MM.1S (cell line): ENCODE data around the gene URB1.

Source experiments
- DNase-seq: peaks from one replicate; pipeline ENCODE4 v3.0.0-alpha.2; 2015
- H2AFZ ChIP-seq: fragments of 300-600 bp; sonication (generic); 2 replicates; pipeline ENCODE4 v1.6.0; 2016; ENCODE audit warnings: antibody characterized with exemption, low read length
- H3F3A ChIP-seq: fragments of 300-600 bp; sonication (generic); 2 replicates; pipeline ENCODE4 v1.6.1; 2016; ENCODE audit warnings: mild to moderate bottlenecking, antibody characterized with exemption, low read length, moderate library complexity, mixed read lengths; ENCODE audit not compliant: insufficient read depth
- H3K27ac ChIP-seq: fragments of 300-600 bp; sonication (generic); 2 replicates; pipeline ENCODE4 v1.5.1; 2016; ENCODE audit warnings: mild to moderate bottlenecking, low read length
- H3K27me3 ChIP-seq: fragments of 300-600 bp; sonication (generic); replicated peaks from 2 replicates; pipeline ENCODE4 v1.6.0; 2016; ENCODE audit warnings: low read length; ENCODE audit not compliant: insufficient read depth
- H3K36me3 ChIP-seq: fragments of 300-600 bp; sonication (generic); replicated peaks from 2 replicates; pipeline ENCODE4 v1.6.1; 2016; ENCODE audit warnings: mild to moderate bottlenecking, low read length, mixed read lengths; ENCODE audit not compliant: insufficient read depth
- H3K4me1 ChIP-seq: fragments of 300-600 bp; sonication (generic); 2 replicates; pipeline ENCODE4 v1.6.1; 2016; ENCODE audit warnings: low read length, mixed read lengths
- H3K4me2 ChIP-seq: fragments of 300-600 bp; sonication (generic); 2 replicates; pipeline ENCODE4 v1.6.0; 2016; ENCODE audit warnings: low read depth, low read length
- H3K4me3 ChIP-seq: fragments of 300-600 bp; sonication (generic); 2 replicates; pipeline ENCODE4 v1.5.1; 2016; ENCODE audit warnings: low read length, mixed read lengths
- H3K79me2 ChIP-seq: fragments of 300-600 bp; sonication (generic); 2 replicates; pipeline ENCODE4 v1.6.1; 2016; ENCODE audit warnings: mixed run types, low read length, mixed read lengths
- H3K9ac ChIP-seq: fragments of 300-600 bp; sonication (generic); 2 replicates; pipeline ENCODE4 v1.6.1; 2016; ENCODE audit warnings: low read length, mixed read lengths
- H3K9me2 ChIP-seq: fragments of 300-600 bp; sonication (generic); replicated peaks from 2 replicates; pipeline ENCODE4 v1.6.1; 2016; ENCODE audit warnings: mild to moderate bottlenecking, low read length, mixed read lengths; ENCODE audit not compliant: insufficient read depth
- H3K9me3 ChIP-seq: fragments of 300-600 bp; sonication (generic); replicated peaks from 2 replicates; pipeline ENCODE4 v1.6.1; 2016; ENCODE audit warnings: mild to moderate bottlenecking, low read length, mixed read lengths; ENCODE audit not compliant: insufficient read depth
- H4K20me1 ChIP-seq: fragments of 300-600 bp; sonication (generic); 2 replicates; pipeline ENCODE4 v1.6.1; 2016; ENCODE audit warnings: mild to moderate bottlenecking, low read length, moderate library complexity, mixed read lengths; ENCODE audit not compliant: insufficient read depth
- EZH2 ChIP-seq: fragments of 300-600 bp; sonication (generic); optimal IDR thresholded peaks from 2 replicates; pipeline ENCODE3; 2017; ENCODE audit warnings: low read depth, mild to moderate bottlenecking, antibody characterized with exemption, low read length, mixed read lengths
- EZH2phosphoT487 ChIP-seq: fragments of 300-600 bp; sonication (generic); IDR thresholded peaks from 2 replicates; pipeline ENCODE4 v1.6.1; 2018; ENCODE audit warnings: antibody characterized with exemption, low read length
- TF ChIP-seq, protein P1 (sequence below): fragments of 300-600 bp; sonication (generic); IDR thresholded peaks from 2 replicates; pipeline ENCODE4 v1.5.1; 2016; ENCODE audit warnings: antibody characterized with exemption, low read length, mixed read lengths

The URB1 gene

DNA sequence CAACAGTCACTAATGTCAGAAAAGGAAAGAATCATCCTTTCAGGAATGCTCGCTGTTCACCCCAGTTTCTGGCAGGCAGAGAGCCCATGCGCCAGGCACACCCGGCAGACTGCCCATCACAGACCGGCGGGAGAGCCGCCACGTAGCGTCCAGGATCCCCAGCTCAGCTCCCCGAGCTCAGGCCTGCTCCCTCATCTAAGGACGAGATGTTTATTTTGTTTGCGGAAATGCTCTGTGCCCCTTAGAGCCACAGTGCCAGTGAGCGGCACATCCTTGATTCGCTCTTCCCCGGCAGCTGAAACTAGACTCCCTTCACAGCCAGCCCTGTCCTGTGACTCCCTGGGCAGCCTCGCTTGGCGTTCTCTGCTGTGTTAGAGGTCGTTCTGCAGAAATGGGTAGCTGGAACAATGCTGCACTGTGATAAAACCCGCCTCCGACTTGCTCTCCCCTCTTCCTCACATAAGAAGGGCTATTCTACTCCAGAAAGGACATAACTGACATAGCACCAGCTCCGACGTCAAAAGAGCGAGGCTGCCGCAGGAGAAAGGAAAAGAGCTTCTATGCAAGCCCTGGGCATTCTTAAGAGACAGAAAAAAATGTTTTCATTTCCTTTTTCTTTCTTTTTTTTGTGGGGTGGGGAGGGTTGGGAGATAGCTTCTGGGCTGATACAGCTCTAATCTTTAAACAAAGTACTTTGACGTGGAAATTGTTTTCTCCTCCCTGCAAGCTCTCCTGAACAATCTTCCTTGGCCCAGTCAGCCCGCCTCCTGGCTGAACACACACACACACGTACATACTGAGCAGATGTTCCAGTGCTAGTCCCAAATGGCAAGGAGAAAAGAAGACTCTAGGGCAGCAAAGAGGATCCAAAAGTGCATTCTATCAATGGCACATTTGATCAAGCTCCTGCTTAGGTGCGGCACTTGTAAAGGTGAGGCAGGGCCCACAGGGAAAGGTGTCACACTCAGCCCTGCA lies 56.9 kb downstream of the URB1 start:
- H3K27ac ChIP-seq, result no peak overlapping the region
- DNase-seq, result no peak
- no peak overlapping the region for H3K4me2 ChIP-seq
- no peak overlapping the region for H3K9ac ChIP-seq
- no peaks in the 10 kb centered on the region for H3K79me2 ChIP-seq
- no peaks in the 10 kb centered on the region for H3K9me2 ChIP-seq
- H3F3A ChIP-seq, result no peaks in the 10 kb centered on the region
- no peaks in the 10 kb centered on the region for H4K20me1 ChIP-seq
- no peaks in the 10 kb centered on the region for H3K27me3 ChIP-seq
- no peak overlapping the region for H3K4me3 ChIP-seq
- no peaks in the 10 kb centered on the region for H3K4me1 ChIP-seq
- H2AFZ ChIP-seq, result no peak overlapping the region
- peaks cover 11% of the 10 kb centered on the region for H3K36me3 ChIP-seq
- no peaks in the 10 kb centered on the region for H3K9me3 ChIP-seq
- TF ChIP-seq, protein P1, sequence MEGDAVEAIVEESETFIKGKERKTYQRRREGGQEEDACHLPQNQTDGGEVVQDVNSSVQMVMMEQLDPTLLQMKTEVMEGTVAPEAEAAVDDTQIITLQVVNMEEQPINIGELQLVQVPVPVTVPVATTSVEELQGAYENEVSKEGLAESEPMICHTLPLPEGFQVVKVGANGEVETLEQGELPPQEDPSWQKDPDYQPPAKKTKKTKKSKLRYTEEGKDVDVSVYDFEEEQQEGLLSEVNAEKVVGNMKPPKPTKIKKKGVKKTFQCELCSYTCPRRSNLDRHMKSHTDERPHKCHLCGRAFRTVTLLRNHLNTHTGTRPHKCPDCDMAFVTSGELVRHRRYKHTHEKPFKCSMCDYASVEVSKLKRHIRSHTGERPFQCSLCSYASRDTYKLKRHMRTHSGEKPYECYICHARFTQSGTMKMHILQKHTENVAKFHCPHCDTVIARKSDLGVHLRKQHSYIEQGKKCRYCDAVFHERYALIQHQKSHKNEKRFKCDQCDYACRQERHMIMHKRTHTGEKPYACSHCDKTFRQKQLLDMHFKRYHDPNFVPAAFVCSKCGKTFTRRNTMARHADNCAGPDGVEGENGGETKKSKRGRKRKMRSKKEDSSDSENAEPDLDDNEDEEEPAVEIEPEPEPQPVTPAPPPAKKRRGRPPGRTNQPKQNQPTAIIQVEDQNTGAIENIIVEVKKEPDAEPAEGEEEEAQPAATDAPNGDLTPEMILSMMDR, result no peak
- TF ChIP-seq EZH2phosphoT487 (no peak), EZH2 (no peak)

DNA sequence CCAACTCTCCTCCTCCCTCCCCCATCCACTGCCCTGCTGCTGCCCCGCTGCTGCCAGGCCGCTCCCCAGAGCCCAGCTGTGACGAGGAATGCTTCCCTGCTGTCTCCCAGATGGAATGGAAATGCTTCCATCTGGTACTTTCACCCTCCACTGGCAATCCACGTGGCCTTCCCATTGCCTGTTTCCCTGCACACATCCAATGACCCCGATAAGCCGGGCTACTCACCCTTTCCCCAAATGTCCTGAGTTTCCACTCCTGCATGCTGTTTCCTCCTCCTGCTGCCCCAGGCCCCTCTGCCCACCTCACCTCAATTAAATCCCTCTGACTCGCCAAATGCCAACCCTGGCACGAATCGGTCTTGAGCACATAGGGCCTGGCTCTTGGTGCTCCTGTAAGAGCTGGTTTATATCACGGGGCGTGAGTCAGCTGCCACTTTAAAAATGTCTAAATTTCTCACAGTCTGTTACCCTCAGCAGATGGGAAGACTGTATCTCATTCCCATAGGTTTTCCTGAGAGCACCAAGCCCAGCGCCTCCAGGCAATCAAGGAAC lies 57.8 kb downstream of the URB1 start:
- Histone ChIP-seq H3K4me3 (no peak overlapping the region), H4K20me1 (no peaks in the 10 kb centered on the region), H3K9ac (no peak overlapping the region), H3K9me3 (no peaks in the 10 kb centered on the region), H3K4me2 (no peak overlapping the region), H3K4me1 (no peaks in the 10 kb centered on the region), H3F3A (no peaks in the 10 kb centered on the region), H2AFZ (no peak overlapping the region), H3K27ac (no peak overlapping the region), H3K27me3 (no peaks in the 10 kb centered on the region), H3K79me2 (no peaks in the 10 kb centered on the region), H3K36me3 (peaks cover 12% of the 10 kb centered on the region), H3K9me2 (no peaks in the 10 kb centered on the region)
- no peak for DNase-seq
- TF ChIP-seq, protein P1, result no peak
- TF ChIP-seq EZH2phosphoT487 (no peak), EZH2 (no peak)

DNA sequence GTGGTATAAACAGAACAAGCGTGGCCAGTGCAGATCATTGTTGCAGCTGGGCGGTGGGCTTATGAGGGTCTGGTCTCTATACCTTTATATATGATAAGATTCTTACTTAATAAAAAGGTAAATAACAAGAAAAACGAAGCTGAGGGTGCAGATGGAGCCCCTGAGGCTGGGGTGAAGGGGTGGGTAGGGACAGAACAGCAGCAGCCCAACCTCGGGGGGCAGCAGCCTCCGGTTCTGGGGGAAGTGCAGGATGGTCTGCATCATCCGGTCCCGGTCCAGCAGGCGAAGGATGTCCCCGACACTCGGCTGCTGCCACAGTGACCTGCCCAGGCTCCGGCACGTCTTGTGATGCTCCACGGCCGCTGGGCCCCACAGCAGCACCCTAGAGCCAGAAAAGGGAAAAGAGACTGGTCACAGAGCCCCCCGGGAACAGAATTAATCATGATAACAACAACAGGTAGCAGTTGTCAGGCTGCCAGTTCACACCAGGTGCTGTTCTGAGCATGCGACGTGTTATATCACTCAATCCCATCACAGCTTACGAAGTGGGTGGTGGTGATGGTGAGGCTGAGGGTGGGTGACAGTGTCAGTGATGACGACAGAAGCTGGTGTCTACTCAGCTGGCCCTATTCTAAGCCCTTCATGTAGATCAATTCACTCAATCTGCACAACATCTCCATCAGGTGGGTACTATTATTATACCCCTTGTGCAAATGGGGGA lies 58.7 kb downstream of the URB1 start:
- no peaks in the 10 kb centered on the region for H3K79me2 ChIP-seq
- no peak for DNase-seq
- H4K20me1 ChIP-seq, result no peaks in the 10 kb centered on the region
- H3F3A ChIP-seq, result no peaks in the 10 kb centered on the region
- no peak overlapping the region for H2AFZ ChIP-seq
- H3K4me1 ChIP-seq, result no peaks in the 10 kb centered on the region
- no peak overlapping the region for H3K4me3 ChIP-seq
- H3K9ac ChIP-seq, result no peak overlapping the region
- no peak overlapping the region for H3K27ac ChIP-seq
- peaks cover 12% of the 10 kb centered on the region for H3K36me3 ChIP-seq
- H3K27me3 ChIP-seq, result no peaks in the 10 kb centered on the region
- no peak for TF ChIP-seq EZH2
- TF ChIP-seq EZH2phosphoT487, result no peak
- TF ChIP-seq, protein P1, result no peak
- H3K9me3 ChIP-seq, result no peaks in the 10 kb centered on the region
- H3K9me2 ChIP-seq, result no peaks in the 10 kb centered on the region
- H3K4me2 ChIP-seq, result no peak overlapping the region
